DND-41 (cell line): ENCODE results near the gene CERS2.
A peak's percentile ranks its signal among the peaks of the same experiment; 100 is the strongest.

Experiments used
- ATAC-seq: fragments of 200-7000 bp; cut with Tn5 transposase; 3 replicates; pipeline ENCODE4 v1.9.1; 2021; ENCODE audit warnings: low read depth; ENCODE audit not compliant: insufficient read depth
- DNase-seq: peaks from one replicate; pipeline ENCODE4 v3.0.0-alpha.2; 2020
- H2AFZ ChIP-seq: 2 replicates; pipeline ENCODE4 v1.6.0; 2012; ENCODE audit warnings: low read depth, low read length
- H3K27ac ChIP-seq: 2 replicates; pipeline ENCODE4 v1.5.1; 2012; ENCODE audit warnings: low read length, inconsistent platforms
- H3K27me3 ChIP-seq: fragments of 200-600 bp; sonication (generic); 2 replicates; pipeline ENCODE4 v1.6.0; 2012; ENCODE audit warnings: low read length, mild to moderate bottlenecking, inconsistent platforms; ENCODE audit not compliant: insufficient read depth, poor library complexity
- H3K36me3 ChIP-seq: 2 replicates; pipeline ENCODE4 v1.5.1; 2012; ENCODE audit warnings: low read length, inconsistent platforms; ENCODE audit not compliant: insufficient read depth
- H3K4me1 ChIP-seq: 2 replicates; pipeline ENCODE4 v1.5.1; 2012; ENCODE audit warnings: mild to moderate bottlenecking, low read length; ENCODE audit not compliant: insufficient read depth
- H3K4me2 ChIP-seq: 2 replicates; pipeline ENCODE4 v1.6.0; 2012; ENCODE audit warnings: mild to moderate bottlenecking, moderate library complexity, low read length, inconsistent platforms; ENCODE audit not compliant: insufficient read depth
- H3K4me3 ChIP-seq, 2 experiments: fragments of 200-600 bp in 1 of 2; shearing (Covaris generic) in 1 of 2; 2 replicates each; pipeline ENCODE4 v1.5.1; 2012 to 2016; ENCODE audit warnings: inconsistent platforms in 2 of 2, low read length in 2 of 2, mild to moderate bottlenecking in 2 of 2, low read depth in 1 of 2, moderate library complexity in 1 of 2
- H3K79me2 ChIP-seq: 2 replicates; pipeline ENCODE4 v1.6.0; 2012; ENCODE audit warnings: low read length, inconsistent platforms; ENCODE audit not compliant: insufficient read depth
- H3K9ac ChIP-seq: 2 replicates; pipeline ENCODE4 v1.6.0; 2012; ENCODE audit warnings: low read depth, mild to moderate bottlenecking, inconsistent platforms, low read length, moderate library complexity
- H3K9me3 ChIP-seq: 2 replicates; pipeline ENCODE4 v1.5.1; 2012; ENCODE audit warnings: low read length, moderate library complexity, mild to moderate bottlenecking, inconsistent platforms; ENCODE audit not compliant: insufficient read depth, severe bottlenecking
- H4K20me1 ChIP-seq: 2 replicates; pipeline ENCODE4 v1.6.0; 2012; ENCODE audit warnings: low read length; ENCODE audit not compliant: insufficient read depth
- EZH2 ChIP-seq: IDR thresholded peaks from 3 replicates; pipeline ENCODE4 v1.6.1; 2012; ENCODE audit warnings: borderline replicate concordance, low read depth, mild to moderate bottlenecking, moderate library complexity, low read length, inconsistent platforms; ENCODE audit not compliant: severe bottlenecking
- TF ChIP-seq, protein P1 (sequence below): IDR thresholded peaks from 2 replicates; pipeline ENCODE4 v1.5.1; 2012; ENCODE audit warnings: borderline replicate concordance, low read length, moderate library complexity, mild to moderate bottlenecking; ENCODE audit not compliant: poor library complexity, severe bottlenecking; ENCODE audit errors: extremely low read depth

Gene CERS2

DNA sequence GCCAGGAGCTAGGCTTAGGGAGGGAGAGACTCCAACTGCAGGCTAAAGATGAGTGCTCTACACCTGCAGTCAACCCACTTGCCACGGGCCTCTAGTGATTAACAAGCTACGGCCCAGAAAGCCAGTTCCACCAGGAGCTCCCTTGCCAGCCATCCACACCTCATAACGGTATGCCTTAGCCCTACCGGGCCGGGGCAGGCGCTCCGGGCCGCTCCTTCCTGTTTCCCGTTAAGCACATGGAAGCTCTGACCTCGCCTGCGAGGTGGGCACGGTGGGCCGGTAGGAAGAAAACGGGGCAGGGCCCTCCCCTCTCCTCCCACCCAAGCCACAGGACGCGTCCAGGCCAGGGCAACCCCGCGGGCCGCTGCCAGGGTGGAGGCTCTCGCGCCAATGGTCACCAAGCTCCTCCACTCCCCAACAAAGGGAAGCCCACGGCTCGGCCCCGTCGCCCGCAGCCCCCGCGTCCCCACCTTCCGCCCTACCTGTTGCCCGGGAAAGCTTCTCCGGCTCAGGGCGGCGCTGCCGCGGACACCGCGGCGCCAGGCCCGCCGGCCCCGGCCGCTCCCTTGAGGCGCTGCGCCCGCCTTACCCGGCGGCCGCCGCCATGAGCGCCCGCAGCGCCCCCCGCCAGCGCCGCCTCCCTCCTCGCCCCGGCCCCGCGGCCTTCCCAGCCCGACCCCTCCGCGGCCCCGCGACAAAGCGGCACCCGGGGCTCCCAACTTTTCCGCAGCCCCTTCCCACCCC is 627 bp downstream of the CERS2 start:
- Histone ChIP-seq H3K9ac (peak overlapping the region; percentile 91), H4K20me1 (peaks cover 41% of the 10 kb centered on the region), H3K27me3 (no peaks in the 10 kb centered on the region), H3K4me2 (peak overlapping the region; percentile 95), H3K36me3 (peaks cover 22% of the 10 kb centered on the region), H3K9me3 (no peaks in the 10 kb centered on the region), H3K27ac (peak overlapping the region; percentile 77), H3K79me2 (peaks cover 65% of the 10 kb centered on the region), H3K4me3 (peak overlapping the region; percentile 56 to 67), H2AFZ (peak overlapping the region; percentile 78), H3K4me1 (peaks cover 46% of the 10 kb centered on the region)
- ATAC-seq, result peak; percentile 49
- peak; percentile 59 for DNase-seq
- TF ChIP-seq, protein P1, sequence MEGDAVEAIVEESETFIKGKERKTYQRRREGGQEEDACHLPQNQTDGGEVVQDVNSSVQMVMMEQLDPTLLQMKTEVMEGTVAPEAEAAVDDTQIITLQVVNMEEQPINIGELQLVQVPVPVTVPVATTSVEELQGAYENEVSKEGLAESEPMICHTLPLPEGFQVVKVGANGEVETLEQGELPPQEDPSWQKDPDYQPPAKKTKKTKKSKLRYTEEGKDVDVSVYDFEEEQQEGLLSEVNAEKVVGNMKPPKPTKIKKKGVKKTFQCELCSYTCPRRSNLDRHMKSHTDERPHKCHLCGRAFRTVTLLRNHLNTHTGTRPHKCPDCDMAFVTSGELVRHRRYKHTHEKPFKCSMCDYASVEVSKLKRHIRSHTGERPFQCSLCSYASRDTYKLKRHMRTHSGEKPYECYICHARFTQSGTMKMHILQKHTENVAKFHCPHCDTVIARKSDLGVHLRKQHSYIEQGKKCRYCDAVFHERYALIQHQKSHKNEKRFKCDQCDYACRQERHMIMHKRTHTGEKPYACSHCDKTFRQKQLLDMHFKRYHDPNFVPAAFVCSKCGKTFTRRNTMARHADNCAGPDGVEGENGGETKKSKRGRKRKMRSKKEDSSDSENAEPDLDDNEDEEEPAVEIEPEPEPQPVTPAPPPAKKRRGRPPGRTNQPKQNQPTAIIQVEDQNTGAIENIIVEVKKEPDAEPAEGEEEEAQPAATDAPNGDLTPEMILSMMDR, result no peak
- no peak for TF ChIP-seq EZH2

DNA sequence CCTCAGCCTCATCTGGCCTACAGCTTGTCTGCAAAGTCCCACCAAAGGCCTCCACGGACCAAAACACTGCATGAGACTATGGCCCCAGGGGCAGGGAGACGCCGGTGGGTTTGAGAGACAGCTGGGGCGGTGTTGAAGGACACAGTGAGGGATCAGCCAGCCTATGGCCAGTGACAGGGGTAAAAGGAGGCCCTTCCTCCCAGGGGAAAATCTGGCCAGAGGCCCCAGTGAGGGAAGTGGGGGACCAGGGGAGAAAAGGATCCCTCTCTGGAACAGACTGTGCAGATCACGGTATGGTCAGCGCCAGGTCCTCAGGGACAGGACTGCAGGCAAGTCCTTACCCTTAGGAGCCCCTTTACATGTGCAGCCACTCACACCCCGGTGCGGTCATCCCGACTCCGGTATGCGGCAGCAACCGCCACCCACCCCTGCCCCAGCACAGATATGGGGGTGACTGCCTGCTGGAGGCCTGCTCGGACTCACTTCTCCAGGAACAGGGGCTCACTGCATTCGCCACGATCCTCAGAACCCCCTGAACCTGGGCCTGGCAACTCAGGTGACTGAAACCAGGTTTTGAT is 1.3 kb downstream of the CERS2 start:
- Histone ChIP-seq H3K4me1 (peaks cover 46% of the 10 kb centered on the region), H3K9ac (peak overlapping the region; percentile 91), H2AFZ (peak overlapping the region; percentile 78), H3K4me3 (peak overlapping the region; percentile 56 to 67; a peak in 3 of 4 replicates), H3K4me2 (peak overlapping the region; percentile 95), H3K9me3 (no peaks in the 10 kb centered on the region), H4K20me1 (peaks cover 48% of the 10 kb centered on the region), H3K79me2 (peaks cover 71% of the 10 kb centered on the region), H3K27me3 (no peaks in the 10 kb centered on the region), H3K27ac (peak overlapping the region; percentile 77), H3K36me3 (peaks cover 29% of the 10 kb centered on the region)
- ATAC-seq, result peak; percentile 0; the same call in 1 of the 3 replicates
- no peak for DNase-seq
- no peak for TF ChIP-seq EZH2
- TF ChIP-seq, protein P1, result no peak

DNA sequence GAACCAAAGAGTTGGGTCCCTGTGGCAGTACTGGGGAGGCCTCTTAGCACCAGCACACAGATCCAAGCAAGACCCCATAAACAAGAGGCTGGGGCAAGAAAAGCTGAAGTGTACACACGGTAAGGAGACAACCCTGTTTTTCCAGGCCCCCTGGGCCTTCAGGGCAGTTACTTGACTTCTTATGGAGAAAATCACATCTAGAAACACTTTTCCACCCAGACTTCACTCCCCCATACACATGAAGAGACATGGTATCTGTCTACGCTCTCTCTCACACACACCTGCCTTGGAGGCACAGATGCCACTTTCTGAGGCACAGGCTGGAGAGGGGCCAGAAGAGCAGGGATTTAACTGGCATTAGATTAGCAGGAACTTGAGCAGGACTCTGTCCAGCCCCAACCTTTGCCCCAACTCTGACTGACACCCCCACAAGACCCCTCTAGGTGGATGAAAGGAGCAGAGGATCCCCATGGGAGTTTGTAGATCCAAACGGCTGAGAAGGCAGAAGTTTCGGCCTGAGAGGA is 2.2 kb downstream of the CERS2 start:
- Histone ChIP-seq H2AFZ (no peak overlapping the region), H3K4me1 (peaks cover 45% of the 10 kb centered on the region), H3K9me3 (no peaks in the 10 kb centered on the region), H3K4me3 (peak overlapping the region in 1 of 2 experiments; percentile 67; a peak in 2 of 4 replicates), H3K79me2 (peaks cover 73% of the 10 kb centered on the region), H3K27me3 (no peaks in the 10 kb centered on the region), H3K27ac (peak overlapping the region; percentile 77; the same call in 1 of the 2 replicates), H3K4me2 (peak overlapping the region; percentile 95), H3K9ac (peak overlapping the region; percentile 91), H3K36me3 (peaks cover 38% of the 10 kb centered on the region), H4K20me1 (peaks cover 54% of the 10 kb centered on the region)
- ATAC-seq (no peak), DNase-seq (no peak)
- TF ChIP-seq, protein P1, result no peak
- no peak for TF ChIP-seq EZH2
